ENCODE data around the gene JAK1. TPM values are rescaled to one million over a fixed set of nuclear protein-coding genes. Genes with fewer than 3 reads are reported as not detected.

The JAK1 gene
- total and polyA plus RNA-seq, 2 experiments from 2014 or later: 90.8 to 124 TPM

- Histone ChIP-seq H3K4me2 (ENCODE audit: unreplicated experiment) (no peak overlapping the region), H3K9me2 (ENCODE audit: insufficient read depth) (no peaks in the 10 kb centered on the region), H3K79me2 (ENCODE audit: insufficient read depth) (no peaks in the 10 kb centered on the region), H2AFZ (no peak overlapping the region), H3K27ac (no peak overlapping the region), H3F3A (ENCODE audit: insufficient read depth) (no peaks in the 10 kb centered on the region), H3K9me3 (ENCODE audit: low read depth) (no peaks in the 10 kb centered on the region), H3K9ac (no peak overlapping the region), H3K36me3 (ENCODE audit: low read depth) (no peaks in the 10 kb centered on the region), H3K4me3 (no peak overlapping the region), H3K27me3 (replicated peaks; ENCODE audit: insufficient read depth) (no peaks in the 10 kb centered on the region), H4K20me1 (ENCODE audit: insufficient read depth) (no peaks in the 10 kb centered on the region), H3K4me1 (ENCODE audit: insufficient read depth) (peaks cover 3% of the 10 kb centered on the region; the same call in 1 of the 2 replicates)
- in situ Hi-C loops (cut with MboI): no loop called here
- TF ChIP-seq EZH2phosphoT487 (IDR thresholded peaks at IDR 0.05; ENCODE audit: insufficient read depth, low read depth): no peak
- TF ChIP-seq EZH2 (IDR thresholded peaks at IDR 0.05; ENCODE audit: insufficient read depth, poor library complexity, severe bottlenecking): no peak
- WGBS, 2 experiments (ENCODE audit: low coverage in 1 of 2, low lambda C conversion rate in 2 of 2, missing lambda C conversion rate in 2 of 2): 87 to 98% methylated on average over 3 of the region's 3 CpGs
- no peak for DNase-seq
These were observed 10.0 kb upstream of the JAK1 start for GRCh38 chr1:64976361-64976760.

GRCh38 chr1:64975740-64976139 is 9.4 kb upstream of the JAK1 start:
- Histone ChIP-seq H3K27me3 (replicated peaks; ENCODE audit: insufficient read depth) (no peaks in the 10 kb centered on the region), H3K4me1 (ENCODE audit: insufficient read depth) (no peaks in the 10 kb centered on the region), H3K4me2 (ENCODE audit: unreplicated experiment) (no peak overlapping the region), H3K4me3 (no peak overlapping the region), H3K36me3 (ENCODE audit: low read depth) (no peaks in the 10 kb centered on the region), H4K20me1 (ENCODE audit: insufficient read depth) (no peaks in the 10 kb centered on the region), H3K27ac (no peak overlapping the region), H3K9ac (no peak overlapping the region), H3K79me2 (ENCODE audit: insufficient read depth) (no peaks in the 10 kb centered on the region), H3K9me2 (ENCODE audit: insufficient read depth) (no peaks in the 10 kb centered on the region), H2AFZ (no peak overlapping the region), H3F3A (ENCODE audit: insufficient read depth) (no peaks in the 10 kb centered on the region), H3K9me3 (ENCODE audit: low read depth) (no peaks in the 10 kb centered on the region)
- TF ChIP-seq EZH2 (IDR thresholded peaks at IDR 0.05; ENCODE audit: insufficient read depth, poor library complexity, severe bottlenecking) (no peak), EZH2phosphoT487 (IDR thresholded peaks at IDR 0.05; ENCODE audit: insufficient read depth, low read depth) (no peak)
- 79 to 82% methylated on average over 5 of the region's 5 CpGs for WGBS, 2 experiments (ENCODE audit: low coverage in 1 of 2, low lambda C conversion rate in 2 of 2, missing lambda C conversion rate in 2 of 2)
- DNase-seq: no peak
- in situ Hi-C loops (cut with MboI): no loop called here

GRCh38 chr1:64975127-64975526 is 8.8 kb upstream of the JAK1 start:
- Histone ChIP-seq H3K9me2 (ENCODE audit: insufficient read depth) (no peaks in the 10 kb centered on the region), H3K79me2 (ENCODE audit: insufficient read depth) (no peaks in the 10 kb centered on the region), H3F3A (ENCODE audit: insufficient read depth) (no peaks in the 10 kb centered on the region), H3K4me3 (no peak overlapping the region), H3K9ac (no peak overlapping the region), H3K27me3 (replicated peaks; ENCODE audit: insufficient read depth) (no peaks in the 10 kb centered on the region), H4K20me1 (ENCODE audit: insufficient read depth) (no peaks in the 10 kb centered on the region), H3K9me3 (ENCODE audit: low read depth) (no peaks in the 10 kb centered on the region), H3K4me1 (ENCODE audit: insufficient read depth) (no peaks in the 10 kb centered on the region), H3K27ac (no peak overlapping the region), H2AFZ (no peak overlapping the region), H3K36me3 (ENCODE audit: low read depth) (no peaks in the 10 kb centered on the region), H3K4me2 (ENCODE audit: unreplicated experiment) (no peak overlapping the region)
- no peak for DNase-seq
- WGBS, 2 experiments (ENCODE audit: low coverage in 1 of 2, low lambda C conversion rate in 2 of 2, missing lambda C conversion rate in 2 of 2): 39 to 47% methylated on average over 1 of the region's 1 CpG
- no peak for TF ChIP-seq EZH2 (IDR thresholded peaks at IDR 0.05; ENCODE audit: insufficient read depth, poor library complexity, severe bottlenecking)
- in situ Hi-C loops (cut with MboI): no loop called here

- no peak for DNase-seq
- 67 to 69% methylated on average over 2 of the region's 2 CpGs for WGBS, 2 experiments (ENCODE audit: low coverage in 1 of 2, low lambda C conversion rate in 2 of 2, missing lambda C conversion rate in 2 of 2)
- Histone ChIP-seq H3K9ac (no peak overlapping the region), H3K4me1 (ENCODE audit: insufficient read depth) (no peaks in the 10 kb centered on the region), H3K27ac (no peak overlapping the region), H3K36me3 (ENCODE audit: low read depth) (no peaks in the 10 kb centered on the region), H4K20me1 (ENCODE audit: insufficient read depth) (no peaks in the 10 kb centered on the region), H3K9me2 (ENCODE audit: insufficient read depth) (no peaks in the 10 kb centered on the region), H3K27me3 (replicated peaks; ENCODE audit: insufficient read depth) (no peaks in the 10 kb centered on the region), H2AFZ (no peak overlapping the region), H3K4me2 (ENCODE audit: unreplicated experiment) (no peak overlapping the region), H3K79me2 (ENCODE audit: insufficient read depth) (no peaks in the 10 kb centered on the region), H3F3A (ENCODE audit: insufficient read depth) (no peaks in the 10 kb centered on the region), H3K4me3 (no peak overlapping the region), H3K9me3 (ENCODE audit: low read depth) (no peaks in the 10 kb centered on the region)
- in situ Hi-C loops (cut with MboI): no loop called here
- no peak for TF ChIP-seq EZH2phosphoT487 (IDR thresholded peaks at IDR 0.05; ENCODE audit: insufficient read depth, low read depth)
- no peak for TF ChIP-seq EZH2 (IDR thresholded peaks at IDR 0.05; ENCODE audit: insufficient read depth, poor library complexity, severe bottlenecking)
These were observed 8.0 kb upstream of the JAK1 start for GRCh38 chr1:64974288-64974825.

All from GM23248 (cell line).